ENCODE results near the gene ELMO1. TPM values are rescaled to one million over a fixed set of nuclear protein-coding genes. Genes with fewer than 3 reads are reported as not detected.

ELMO1 gene
- total RNA-seq, 1 experiment from 2014 or later = not detected

- H2AFZ ChIP-seq (ENCODE audit: low read length) = no peak overlapping the region
- no peaks in the 10 kb centered on the region for H3K27me3 ChIP-seq (ENCODE audit: low read length)
- no peaks in the 10 kb centered on the region for H3K9me2 ChIP-seq (replicated peaks; ENCODE audit: low read length)
- no peaks in the 10 kb centered on the region for H3F3A ChIP-seq (ENCODE audit: low read length, unreplicated experiment)
- no peak overlapping the region for H3K27ac ChIP-seq (ENCODE audit: low read length)
- no peaks in the 10 kb centered on the region for H3K9me3 ChIP-seq (ENCODE audit: low read length)
- H4K20me1 ChIP-seq (ENCODE audit: low read length) = no peaks in the 10 kb centered on the region
- no peaks in the 10 kb centered on the region for H3K79me2 ChIP-seq (ENCODE audit: low read length)
- ATAC-seq (no peak), DNase-seq (no peak)
- no peak overlapping the region for H3K4me3 ChIP-seq (ENCODE audit: low read length)
- BruUV-seq (replicated peaks) = no TSS peak
- intact Hi-C loops (cut with micrococcal nuclease) = no loop called here
- TF ChIP-seq CTCF (conservative IDR thresholded peaks at IDR 0.05; ENCODE audit: low read depth, low read length) = no peak
- TF ChIP-seq EZH2 (IDR thresholded peaks at IDR 0.05; ENCODE audit: low read length, unreplicated experiment) = no peak
- TF ChIP-seq EZH2phosphoT487 (IDR thresholded peaks at IDR 0.05; ENCODE audit: borderline replicate concordance, low read length) = no peak
- POLR2A ChIA-PET (ENCODE audit: unreplicated experiment) = no interaction called here
- H3K4me1 ChIP-seq (ENCODE audit: insufficient read depth, low read length) = no peaks in the 10 kb centered on the region
- CTCF ChIA-PET = no interaction called here
- no peak overlapping the region for H3K4me2 ChIP-seq (ENCODE audit: low read length)
- H3K9ac ChIP-seq (ENCODE audit: low read length) = no peak overlapping the region
- no peaks in the 10 kb centered on the region for H3K36me3 ChIP-seq (ENCODE audit: low read depth, low read length)
Measured at GRCh38 chr7:37089972-37090371, 358.7 kb downstream of the ELMO1 start.

- Histone ChIP-seq H3K4me1 (ENCODE audit: insufficient read depth, low read length) (no peaks in the 10 kb centered on the region), H3K27me3 (ENCODE audit: low read length) (no peaks in the 10 kb centered on the region), H3K36me3 (ENCODE audit: low read depth, low read length) (no peaks in the 10 kb centered on the region), H3K4me3 (ENCODE audit: low read length) (no peak overlapping the region), H3K9me3 (ENCODE audit: low read length) (no peaks in the 10 kb centered on the region), H4K20me1 (ENCODE audit: low read length) (no peaks in the 10 kb centered on the region), H3K9ac (ENCODE audit: low read length) (no peak overlapping the region), H3F3A (ENCODE audit: low read length, unreplicated experiment) (no peaks in the 10 kb centered on the region), H3K4me2 (ENCODE audit: low read length) (no peak overlapping the region), H3K79me2 (ENCODE audit: low read length) (no peaks in the 10 kb centered on the region), H3K27ac (ENCODE audit: low read length) (no peak overlapping the region), H3K9me2 (replicated peaks; ENCODE audit: low read length) (no peaks in the 10 kb centered on the region), H2AFZ (ENCODE audit: low read length) (no peak overlapping the region)
- POLR2A ChIA-PET (ENCODE audit: unreplicated experiment) = no interaction called here
- BruUV-seq (replicated peaks) = no TSS peak
- no peak for ATAC-seq
- intact Hi-C loops (cut with micrococcal nuclease) = no loop called here
- DNase-seq = no peak
- CTCF ChIA-PET = no interaction called here
- TF ChIP-seq EZH2phosphoT487 (IDR thresholded peaks at IDR 0.05; ENCODE audit: borderline replicate concordance, low read length) (no peak), EZH2 (IDR thresholded peaks at IDR 0.05; ENCODE audit: low read length, unreplicated experiment) (no peak), CTCF (conservative IDR thresholded peaks at IDR 0.05; ENCODE audit: low read depth, low read length) (no peak)
Measured at GRCh38 chr7:37085600-37085999, 363.1 kb downstream of the ELMO1 start.

- Histone ChIP-seq H2AFZ (ENCODE audit: low read length) (no peak overlapping the region), H4K20me1 (ENCODE audit: low read length) (no peaks in the 10 kb centered on the region), H3K27me3 (ENCODE audit: low read length) (no peaks in the 10 kb centered on the region), H3K4me2 (ENCODE audit: low read length) (no peak overlapping the region), H3K4me1 (ENCODE audit: insufficient read depth, low read length) (no peaks in the 10 kb centered on the region), H3K9ac (ENCODE audit: low read length) (no peak overlapping the region), H3K4me3 (ENCODE audit: low read length) (no peak overlapping the region), H3K27ac (ENCODE audit: low read length) (no peak overlapping the region), H3K79me2 (ENCODE audit: low read length) (no peaks in the 10 kb centered on the region), H3K36me3 (ENCODE audit: low read depth, low read length) (no peaks in the 10 kb centered on the region), H3K9me2 (replicated peaks; ENCODE audit: low read length) (no peaks in the 10 kb centered on the region), H3K9me3 (ENCODE audit: low read length) (no peaks in the 10 kb centered on the region), H3F3A (ENCODE audit: low read length, unreplicated experiment) (no peaks in the 10 kb centered on the region)
- ChIA-PET POLR2A (ENCODE audit: unreplicated experiment) (no interaction called here), CTCF (no interaction called here)
- intact Hi-C loops (cut with micrococcal nuclease) = no loop called here
- BruUV-seq (replicated peaks) = no TSS peak
- DNase-seq (no peak), ATAC-seq (no peak)
- TF ChIP-seq EZH2phosphoT487 (IDR thresholded peaks at IDR 0.05; ENCODE audit: borderline replicate concordance, low read length) = no peak
- TF ChIP-seq CTCF (conservative IDR thresholded peaks at IDR 0.05; ENCODE audit: low read depth, low read length) = no peak
- no peak for TF ChIP-seq EZH2 (IDR thresholded peaks at IDR 0.05; ENCODE audit: low read length, unreplicated experiment)
Measured at GRCh38 chr7:37084303-37084702, 364.4 kb downstream of the ELMO1 start.
